ENCODE results near the gene FBXL4.

FBXL4 gene

DNA sequence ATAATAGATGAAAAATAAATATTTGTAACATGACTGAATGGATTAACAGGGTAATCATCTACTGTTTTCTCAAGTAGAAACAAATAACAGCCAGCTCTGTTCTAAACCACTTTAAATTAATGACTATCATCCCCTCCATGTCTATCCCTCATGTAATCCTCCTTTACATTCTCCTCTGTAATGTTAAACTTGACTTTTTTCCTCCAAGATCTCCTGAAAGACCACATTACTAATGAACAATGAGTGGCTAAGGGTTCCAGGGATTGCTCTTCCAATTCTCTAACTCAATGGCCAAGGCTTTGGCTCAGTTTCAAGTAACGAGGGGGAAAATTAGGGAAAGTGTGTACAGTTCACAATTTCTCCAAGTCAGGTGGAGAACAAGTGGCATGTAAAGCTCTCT, 37.6 kb upstream of the FBXL4 start:
- no peak overlapping the region for H4K91ac ChIP-seq (ENCODE audit: low read length)
- peaks cover 0 to 6% of the 10 kb centered on the region in 2 experiments for H3K27me3 ChIP-seq (ENCODE audit: control insufficient read depth in 1 of 2, insufficient read depth in 1 of 2, low read length in 2 of 2)
- H2BK12ac ChIP-seq (ENCODE audit: low read length in 2 of 2): no peak overlapping the region
- no peak overlapping the region for H3K9ac ChIP-seq (ENCODE audit: low read length)
- H3K79me1 ChIP-seq (replicated peaks; ENCODE audit: low read length, poor library complexity, severe bottlenecking): no peaks in the 10 kb centered on the region
- no peak overlapping the region for H3K4me3 ChIP-seq (ENCODE audit: insufficient read depth in 1 of 2, low read depth in 1 of 2, low read length in 2 of 2)
- no peak overlapping the region for H3K4ac ChIP-seq (ENCODE audit: low read depth in 1 of 2, low read length in 2 of 2)
- WGBS: 83% methylated on average over 1 of the region's 1 CpG
- no peak overlapping the region for H2BK5ac ChIP-seq (ENCODE audit: low read depth, low read length, poor library complexity, severe bottlenecking)
- H3K23ac ChIP-seq (ENCODE audit: low read length in 2 of 2): no peak overlapping the region
- DNase-seq: no peak
- H4K8ac ChIP-seq (ENCODE audit: low read length): no peak overlapping the region
- no peak overlapping the region for H3K4me2 ChIP-seq (ENCODE audit: low read length, poor library complexity, severe bottlenecking)
- H3K14ac ChIP-seq (ENCODE audit: low read length in 2 of 2): no peak overlapping the region
- no peak overlapping the region for H2AFZ ChIP-seq (ENCODE audit: low read depth, low read length)
- no peaks in the 10 kb centered on the region for H3K36me3 ChIP-seq (ENCODE audit: control insufficient read depth in 1 of 2, insufficient read depth in 2 of 2, low read depth in 1 of 2, low read length in 2 of 2)
- H3K18ac ChIP-seq (ENCODE audit: low read depth in 1 of 2, low read length in 2 of 2): no peak overlapping the region
- no peak overlapping the region for H3K27ac ChIP-seq (ENCODE audit: low read length, poor library complexity, severe bottlenecking)
- no peaks in the 10 kb centered on the region for H3K9me3 ChIP-seq (ENCODE audit: control insufficient read depth, low read length)
- no peak overlapping the region for H2AK5ac ChIP-seq (ENCODE audit: low read length, severe bottlenecking)
- H2BK120ac ChIP-seq (ENCODE audit: low read depth, low read length): no peak overlapping the region
- no peaks in the 10 kb centered on the region for H3K4me1 ChIP-seq (ENCODE audit: control insufficient read depth, insufficient read depth, low read depth, low read length)
- no peak overlapping the region for H2BK15ac ChIP-seq (ENCODE audit: low read depth, poor library complexity, severe bottlenecking)

DNA sequence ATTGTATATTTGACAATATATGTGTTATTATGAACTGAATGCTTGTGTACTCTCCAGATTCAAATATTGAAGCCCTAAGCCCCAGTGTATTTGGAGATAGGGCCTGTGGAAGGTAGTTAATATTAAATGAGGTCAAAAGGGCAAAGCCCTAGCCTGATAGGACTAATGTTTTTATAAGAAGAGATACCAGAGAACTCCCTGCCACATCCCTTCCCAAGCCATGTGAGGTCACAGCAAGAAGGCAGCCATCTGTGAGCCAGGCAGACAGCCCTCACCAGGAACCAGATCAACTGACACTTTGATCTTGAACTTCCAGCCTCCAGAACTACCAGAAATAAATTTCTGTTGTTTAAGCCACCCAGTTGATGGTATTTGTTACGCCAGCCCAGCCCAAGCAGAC, 36.4 kb upstream of the FBXL4 start:
- WGBS: 29% methylated on average over 1 of the region's 1 CpG
- Histone ChIP-seq H3K27me3 (ENCODE audit: control insufficient read depth in 1 of 2, insufficient read depth in 1 of 2, low read length in 2 of 2) (peaks cover 0 to 6% of the 10 kb centered on the region in 2 experiments), H2BK5ac (ENCODE audit: low read depth, low read length, poor library complexity, severe bottlenecking) (no peak overlapping the region), H2AFZ (ENCODE audit: low read depth, low read length) (no peak overlapping the region), H2AK5ac (ENCODE audit: low read length, severe bottlenecking) (no peak overlapping the region), H3K4me3 (ENCODE audit: insufficient read depth in 1 of 2, low read depth in 1 of 2, low read length in 2 of 2) (no peak overlapping the region), H3K18ac (ENCODE audit: low read depth in 1 of 2, low read length in 2 of 2) (no peak overlapping the region), H4K91ac (ENCODE audit: low read length) (no peak overlapping the region), H2BK120ac (ENCODE audit: low read depth, low read length) (no peak overlapping the region), H3K4me2 (ENCODE audit: low read length, poor library complexity, severe bottlenecking) (no peak overlapping the region), H3K4ac (ENCODE audit: low read depth in 1 of 2, low read length in 2 of 2) (no peak overlapping the region), H3K36me3 (ENCODE audit: control insufficient read depth in 1 of 2, insufficient read depth in 2 of 2, low read depth in 1 of 2, low read length in 2 of 2) (no peaks in the 10 kb centered on the region), H2BK12ac (ENCODE audit: low read length in 2 of 2) (no peak overlapping the region), H4K8ac (ENCODE audit: low read length) (no peak overlapping the region), H2BK15ac (ENCODE audit: low read depth, poor library complexity, severe bottlenecking) (no peak overlapping the region), H3K23ac (ENCODE audit: low read length in 2 of 2) (no peak overlapping the region), H3K4me1 (ENCODE audit: control insufficient read depth, insufficient read depth, low read depth, low read length) (no peaks in the 10 kb centered on the region), H3K27ac (ENCODE audit: low read length, poor library complexity, severe bottlenecking) (no peak overlapping the region), H3K9me3 (ENCODE audit: control insufficient read depth, low read length) (no peaks in the 10 kb centered on the region), H3K9ac (ENCODE audit: low read length) (no peak overlapping the region), H3K14ac (ENCODE audit: low read length in 2 of 2) (no peak overlapping the region), H3K79me1 (replicated peaks; ENCODE audit: low read length, poor library complexity, severe bottlenecking) (no peaks in the 10 kb centered on the region)
- DNase-seq: no peak

DNA sequence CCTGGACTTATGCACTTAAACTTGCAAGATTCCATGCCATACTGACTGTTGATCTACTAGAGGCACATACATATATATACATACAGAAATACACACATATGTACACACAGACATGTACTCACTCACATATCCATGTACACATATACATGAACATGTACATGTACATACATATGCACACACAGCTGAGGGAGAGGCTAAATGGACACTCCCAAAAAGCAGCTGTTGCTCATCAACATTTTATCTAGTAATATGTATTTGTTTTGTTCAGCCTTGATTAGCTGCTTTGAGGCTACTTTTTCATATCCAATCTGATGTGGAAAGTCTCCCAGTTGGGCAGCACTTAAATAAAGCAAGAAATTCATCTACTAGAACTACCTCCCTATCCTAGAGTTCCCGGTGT, 33.7 kb upstream of the FBXL4 start:
- Histone ChIP-seq H3K36me3 (ENCODE audit: control insufficient read depth in 1 of 2, insufficient read depth in 2 of 2, low read depth in 1 of 2, low read length in 2 of 2) (no peaks in the 10 kb centered on the region), H4K8ac (ENCODE audit: low read length) (no peak overlapping the region)
- WGBS: 100% methylated on average over 1 of the region's 1 CpG

DNA sequence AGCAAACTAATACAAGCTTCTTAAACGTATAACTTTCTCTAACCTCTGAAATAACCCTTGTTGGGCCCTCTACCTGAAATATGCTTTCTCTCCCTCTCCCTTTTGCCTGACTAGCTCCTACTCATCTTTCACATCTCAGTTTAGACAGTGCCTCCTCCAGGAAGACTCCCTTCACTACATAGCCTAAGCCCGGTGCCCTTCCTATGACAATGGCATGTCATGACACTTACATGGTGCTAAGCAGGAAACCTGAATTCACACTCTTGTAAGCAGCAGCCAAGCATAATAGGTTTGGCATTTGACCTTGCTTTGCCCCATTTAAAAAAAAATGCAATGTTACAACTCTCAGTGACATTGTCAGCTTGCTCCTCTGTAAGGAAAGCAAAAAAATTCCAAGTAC, 33.1 kb upstream of the FBXL4 start:
- no peak overlapping the region for H2BK5ac ChIP-seq (ENCODE audit: low read depth, low read length, poor library complexity, severe bottlenecking)
- no peak overlapping the region for H2BK12ac ChIP-seq (ENCODE audit: low read length in 2 of 2)
- H3K23ac ChIP-seq (ENCODE audit: low read length in 2 of 2): no peak overlapping the region
- no peaks in the 10 kb centered on the region for H3K4me1 ChIP-seq (ENCODE audit: control insufficient read depth, insufficient read depth, low read depth, low read length)
- H2BK15ac ChIP-seq (ENCODE audit: low read depth, poor library complexity, severe bottlenecking): no peak overlapping the region
- no peak overlapping the region for H3K4ac ChIP-seq (ENCODE audit: low read depth in 1 of 2, low read length in 2 of 2)
- no peak overlapping the region for H3K14ac ChIP-seq (ENCODE audit: low read length in 2 of 2)
- H2AFZ ChIP-seq (ENCODE audit: low read depth, low read length): no peak overlapping the region
- DNase-seq: no peak
- no peak overlapping the region for H3K9ac ChIP-seq (ENCODE audit: low read length)
- H3K18ac ChIP-seq (ENCODE audit: low read depth in 1 of 2, low read length in 2 of 2): no peak overlapping the region
- H3K4me2 ChIP-seq (ENCODE audit: low read length, poor library complexity, severe bottlenecking): no peak overlapping the region
- H3K27me3 ChIP-seq (ENCODE audit: control insufficient read depth in 1 of 2, insufficient read depth in 1 of 2, low read length in 2 of 2): no peaks in the 10 kb centered on the region
- H4K8ac ChIP-seq (ENCODE audit: low read length): no peak overlapping the region
- H3K27ac ChIP-seq (ENCODE audit: low read length, poor library complexity, severe bottlenecking): no peak overlapping the region
- no peaks in the 10 kb centered on the region for H3K36me3 ChIP-seq (ENCODE audit: control insufficient read depth in 1 of 2, insufficient read depth in 2 of 2, low read depth in 1 of 2, low read length in 2 of 2)
- WGBS: 50% methylated on average over 2 of the region's 2 CpGs
- H2BK120ac ChIP-seq (ENCODE audit: low read depth, low read length): no peak overlapping the region
- H3K79me1 ChIP-seq (replicated peaks; ENCODE audit: low read length, poor library complexity, severe bottlenecking): no peaks in the 10 kb centered on the region
- no peaks in the 10 kb centered on the region for H3K9me3 ChIP-seq (ENCODE audit: control insufficient read depth, low read length)
- no peak overlapping the region for H3K4me3 ChIP-seq (ENCODE audit: insufficient read depth in 1 of 2, low read depth in 1 of 2, low read length in 2 of 2)
- no peak overlapping the region for H4K91ac ChIP-seq (ENCODE audit: low read length)
- no peak overlapping the region for H2AK5ac ChIP-seq (ENCODE audit: low read length, severe bottlenecking)

More for the DNA sequence above, 33.7 kb upstream of the FBXL4 start:
- Histone ChIP-seq H3K14ac (ENCODE audit: low read length in 2 of 2) (no peak overlapping the region), H2AFZ (ENCODE audit: low read depth, low read length) (no peak overlapping the region), H3K23ac (ENCODE audit: low read length in 2 of 2) (no peak overlapping the region), H4K91ac (ENCODE audit: low read length) (no peak overlapping the region), H3K4me3 (ENCODE audit: insufficient read depth in 1 of 2, low read depth in 1 of 2, low read length in 2 of 2) (no peak overlapping the region), H3K9me3 (ENCODE audit: control insufficient read depth, low read length) (no peaks in the 10 kb centered on the region), H3K4ac (ENCODE audit: low read depth in 1 of 2, low read length in 2 of 2) (no peak overlapping the region), H2BK15ac (ENCODE audit: low read depth, poor library complexity, severe bottlenecking) (no peak overlapping the region), H2BK12ac (ENCODE audit: low read length in 2 of 2) (no peak overlapping the region), H2BK120ac (ENCODE audit: low read depth, low read length) (no peak overlapping the region), H3K4me2 (ENCODE audit: low read length, poor library complexity, severe bottlenecking) (no peak overlapping the region), H3K18ac (ENCODE audit: low read depth in 1 of 2, low read length in 2 of 2) (no peak overlapping the region), H3K79me1 (replicated peaks; ENCODE audit: low read length, poor library complexity, severe bottlenecking) (no peaks in the 10 kb centered on the region), H3K27me3 (ENCODE audit: control insufficient read depth in 1 of 2, insufficient read depth in 1 of 2, low read length in 2 of 2) (no peaks in the 10 kb centered on the region), H2BK5ac (ENCODE audit: low read depth, low read length, poor library complexity, severe bottlenecking) (no peak overlapping the region), H2AK5ac (ENCODE audit: low read length, severe bottlenecking) (no peak overlapping the region), H3K4me1 (ENCODE audit: control insufficient read depth, insufficient read depth, low read depth, low read length) (no peaks in the 10 kb centered on the region), H3K9ac (ENCODE audit: low read length) (no peak overlapping the region), H3K27ac (ENCODE audit: low read length, poor library complexity, severe bottlenecking) (no peak overlapping the region)
- no peak for DNase-seq
